K562 (cell line): ENCODE measurements around the gene CPNE8. TPM values are rescaled to one million over a fixed set of nuclear protein-coding genes. Genes with fewer than 3 reads are reported as not detected.

Experiments
- ATAC-seq: fragments of 200-7000 bp; cut with Tn5 transposase; 3 replicates; pipeline ENCODE4 v1.9.1; 2020; ENCODE audit warnings: moderate library complexity
- BruUV-seq: library from RNA; stranded (reverse); fragments of 400-500 nt; replicated peaks from 2 replicates; lab custom pipeline; 2021; lab: Mats Ljungman, UMichigan
- CTCF ChIA-PET: fragments of 300-600 bp; formaldehyde crosslinking; extraction: SDS; loops from one replicate; lab custom pipeline; 2021; ENCODE audit warnings: low intra/inter-chr PET ratio; lab: Yijun Ruan, JAX
- POLR2A ChIA-PET: fragments of 300-600, 350-650 bp; sonication (Branson Sonifier 250); formaldehyde crosslinking; extraction: SDS; loops from one replicate; lab custom pipeline; 2021; ENCODE audit warnings: antibody characterized with exemption, inconsistent platforms; lab: Yijun Ruan, JAX
- DNase-seq, 4 experiments: peaks; one replicate each; pipeline versions ENCODE4 v3.0.0 to v3.0.0-alpha.2; 2011 to 2018; ENCODE audit warnings: low spot score in 3 of 4, mixed read lengths in 3 of 4; ENCODE audit errors: extremely low read depth in 1 of 4
- FAIRE-seq: peaks from 2 replicates; lab custom pipeline; 2011; peaks lifted over from hg19 to GRCh38; lab: Jason Lieb, UNC
- H2AFZ ChIP-seq: 2 replicates; pipeline ENCODE4 v1.6.0; 2011; ENCODE audit warnings: low read depth, low read length, control low read depth, inconsistent platforms
- H3K27ac ChIP-seq: fragments of 200-600 bp; 3 replicates; pipeline ENCODE4 v1.8.0; 2011; ENCODE audit warnings: low read depth, mild to moderate bottlenecking, control low read depth, inconsistent platforms, low read length, moderate library complexity, mixed read lengths; ENCODE audit errors: extremely low read depth
- H3K27me3 ChIP-seq, 2 experiments: fragments of 300-600 bp in 1 of 2; 2 replicates in 1 of 2; 3 replicates in 1 of 2; pipeline versions ENCODE4 v1.6.0 to v1.8.0; 2011; ENCODE audit warnings: inconsistent platforms in 2 of 2, low read length in 2 of 2, mild to moderate bottlenecking in 1 of 2, mixed read lengths in 1 of 2, moderate library complexity in 1 of 2; ENCODE audit not compliant: control insufficient read depth in 2 of 2, insufficient read depth in 2 of 2
- H3K36me3 ChIP-seq: fragments of 300-600 bp; 3 replicates; pipeline ENCODE4 v1.8.0; 2011; ENCODE audit warnings: mild to moderate bottlenecking, low read length, inconsistent platforms; ENCODE audit not compliant: control insufficient read depth, insufficient read depth
- H3K4me1 ChIP-seq, 2 experiments: fragments of 200-600 bp in 1 of 2; replicated peaks in 1 of 2; 2 replicates in 1 of 2; 3 replicates in 1 of 2; pipeline versions ENCODE4 v1.5.1 to v1.8.0; 2011; ENCODE audit warnings: inconsistent platforms in 2 of 2, low read length in 2 of 2, mild to moderate bottlenecking in 1 of 2, mixed read lengths in 1 of 2, moderate library complexity in 1 of 2; ENCODE audit not compliant: control insufficient read depth in 2 of 2, insufficient read depth in 2 of 2
- H3K4me2 ChIP-seq: 2 replicates; pipeline ENCODE4 v1.6.1; 2011; ENCODE audit warnings: low read length, control low read depth, inconsistent platforms, mixed read lengths; ENCODE audit not compliant: insufficient read depth
- H3K4me3 ChIP-seq: fragments of 200-600 bp; sonication (generic), shearing (Covaris generic); 2 replicates; pipeline ENCODE4 v1.5.1; 2016; ENCODE audit warnings: control low read depth, inconsistent platforms
- H3K79me2 ChIP-seq: fragments of 200-600 bp; 3 replicates; pipeline ENCODE4 v1.8.0; 2011; ENCODE audit warnings: low read length, inconsistent platforms; ENCODE audit not compliant: control insufficient read depth, insufficient read depth
- H3K9ac ChIP-seq, 2 experiments: 2 replicates each; pipeline versions ENCODE4 v1.6.0 to v1.6.1; 2011; ENCODE audit warnings: low read depth in 2 of 2, low read length in 2 of 2, control low read depth in 1 of 2, inconsistent platforms in 1 of 2, mild to moderate bottlenecking in 1 of 2, mixed read lengths in 1 of 2; ENCODE audit not compliant: insufficient read depth in 1 of 2
- H3K9me1 ChIP-seq: one replicate; pipeline ENCODE4 v1.6.0; 2011; ENCODE audit warnings: inconsistent platforms, mild to moderate bottlenecking, low read length, moderate library complexity; ENCODE audit not compliant: control insufficient read depth, insufficient read depth
- H3K9me3 ChIP-seq: replicated peaks from 2 replicates; pipeline ENCODE4 v1.5.1; 2011; ENCODE audit warnings: low read depth, low read length, inconsistent platforms; ENCODE audit not compliant: control insufficient read depth, insufficient read depth
- H4K20me1 ChIP-seq: replicated peaks from 2 replicates; pipeline ENCODE4 v1.6.1; 2011; ENCODE audit warnings: low read length, inconsistent platforms, mixed read lengths; ENCODE audit not compliant: control insufficient read depth, insufficient read depth
- DEAF1 ChIP-seq: fragments of 450-650 bp; formaldehyde crosslinking; IDR thresholded peaks from 2 replicates; pipeline ENCODE4 v1.4.0; 2020; ENCODE audit warnings: mild to moderate bottlenecking, moderate library complexity
- GTF2A2 ChIP-seq: IDR thresholded peaks from 2 replicates; pipeline ENCODE4 v1.6.1; 2016; ENCODE audit warnings: mild to moderate bottlenecking, missing genetic modification characterization, missing compliant biosample characterization
- HES1 ChIP-seq: fragments of 450-650 bp; IDR thresholded peaks from 2 replicates; pipeline ENCODE4 v1.6.1; 2016; ENCODE audit warnings: low read depth, mild to moderate bottlenecking, moderate library complexity
- HOXB6 ChIP-seq: fragments of 250-450 bp; sonication (Bioruptor Pico); IDR thresholded peaks from 2 replicates; pipeline ENCODE4 v1.5.1; 2022; ENCODE audit warnings: mild to moderate bottlenecking, borderline replicate concordance
- NUFIP1 ChIP-seq: fragments of 450-650 bp; IDR thresholded peaks from 2 replicates; pipeline ENCODE4 v1.6.1; 2018; ENCODE audit not compliant: partially characterized antibody
- ZNF766 ChIP-seq: fragments of 200-800 bp; sonication (Bioruptor generic); conservative IDR thresholded peaks from 2 replicates; pipeline ENCODE4 v1.6.1; 2016; ENCODE audit warnings: missing genetic modification characterization, missing compliant biosample characterization
- WGBS: fragments of 100-300 bp; shearing (Covaris generic); methylation state at CpG from one replicate; pipeline ENCODE4 v1.1.6; 2016; ENCODE audit warnings: low coverage, mixed read lengths; ENCODE audit not compliant: insufficient coverage; ENCODE audit errors: missing lambda C conversion rate; 5-methylcytosine and 5-hydroxymethylcytosine counted together
- in situ Hi-C: fragments of 300-500 bp; cut with MboI; formaldehyde crosslinking; loops from 4 replicates; pipeline ENCODE4 v1.15.0; 2018; ENCODE audit warnings: inconsistent platforms, mixed read lengths
- intact Hi-C: fragments of 100-400 bp; cut with micrococcal nuclease; formaldehyde crosslinking; loops from 2 replicates; pipeline ENCODE4 v1.14.2; 2022
- polyA plus RNA-seq, 8 experiments: library from polyadenylated mRNA; depleted of rRNA in 4 of 8; stranded (reverse) in 5 of 8; unstranded in 3 of 8; fragments of >200 nt; fragmentation: Nextera tagmentation in 2 of 8; fragmentation: Illumina TruSeq in 1 of 8; extraction: Ambion mirVana in 2 of 8; extraction: Trizol in 1 of 8; gene quantifications; 2 replicates each; pipeline versions ENCODE4 v1.2.1 to v1.2.3, GENCODE V29; 2011 to 2014; ENCODE audit warnings: inconsistent platforms in 1 of 8, missing spikeins in 1 of 8
- total RNA-seq, 7 experiments: library from RNA; depleted of rRNA in 6 of 7; stranded (reverse); fragments of >200 nt in 6 of 7; fragmentation: Illumina TruSeq in 2 of 7; extraction: Trizol in 2 of 7; gene quantifications; 2 replicates each; pipeline versions ENCODE4 v1.2.1 to v1.2.3, GENCODE V29; 2011 to 2021; ENCODE audit warnings: low replicate concordance in 1 of 7
- TF ChIP-seq, protein P1 (sequence below): fragments of 200-600 bp; sonication (generic); IDR thresholded peaks from one replicate; pipeline ENCODE4 v1.6.1; 2012; ENCODE audit warnings: mild to moderate bottlenecking, low read depth, low read length, inconsistent platforms

CPNE8 gene
- total and polyA plus RNA-seq, 9 of the 15 experiments (the other 6 are each of a cell fraction or from before 2014, with no cell fraction given) = 2.4 to 7.0 (median 4.2) TPM

DNA sequence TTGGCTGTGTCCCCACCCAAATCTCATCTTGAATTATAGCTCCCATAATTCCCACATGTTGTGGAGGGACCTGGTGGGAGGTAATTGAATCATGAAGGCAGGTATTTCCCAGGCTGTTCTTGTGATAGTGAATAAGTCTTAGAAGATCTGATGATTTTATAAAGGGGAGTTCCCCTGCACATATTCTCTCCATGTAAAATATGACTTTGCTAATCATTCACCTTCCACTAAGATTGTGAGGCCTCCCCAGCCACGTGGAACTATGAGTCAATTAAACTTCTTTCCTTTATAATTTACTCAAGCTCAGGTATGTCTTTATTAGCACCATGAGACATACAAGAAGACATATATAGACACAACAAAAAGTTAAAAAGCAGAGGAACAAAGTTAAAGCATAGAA, 120.0 kb downstream of the CPNE8 start:
- Histone ChIP-seq H3K4me1 (no peaks in the 10 kb centered on the region), H2AFZ (no peak overlapping the region), H3K4me3 (no peak overlapping the region), H3K27me3 (no peaks in the 10 kb centered on the region), H3K9me3 (no peaks in the 10 kb centered on the region), H3K79me2 (no peaks in the 10 kb centered on the region), H3K36me3 (no peaks in the 10 kb centered on the region), H3K27ac (no peak overlapping the region), H4K20me1 (no peaks in the 10 kb centered on the region), H3K9ac (no peak overlapping the region), H3K4me2 (no peak overlapping the region), H3K9me1 (no peaks in the 10 kb centered on the region)
- no peak for TF ChIP-seq ZNF766 (CRISPR knock-in tag)
- TF ChIP-seq, protein P1, sequence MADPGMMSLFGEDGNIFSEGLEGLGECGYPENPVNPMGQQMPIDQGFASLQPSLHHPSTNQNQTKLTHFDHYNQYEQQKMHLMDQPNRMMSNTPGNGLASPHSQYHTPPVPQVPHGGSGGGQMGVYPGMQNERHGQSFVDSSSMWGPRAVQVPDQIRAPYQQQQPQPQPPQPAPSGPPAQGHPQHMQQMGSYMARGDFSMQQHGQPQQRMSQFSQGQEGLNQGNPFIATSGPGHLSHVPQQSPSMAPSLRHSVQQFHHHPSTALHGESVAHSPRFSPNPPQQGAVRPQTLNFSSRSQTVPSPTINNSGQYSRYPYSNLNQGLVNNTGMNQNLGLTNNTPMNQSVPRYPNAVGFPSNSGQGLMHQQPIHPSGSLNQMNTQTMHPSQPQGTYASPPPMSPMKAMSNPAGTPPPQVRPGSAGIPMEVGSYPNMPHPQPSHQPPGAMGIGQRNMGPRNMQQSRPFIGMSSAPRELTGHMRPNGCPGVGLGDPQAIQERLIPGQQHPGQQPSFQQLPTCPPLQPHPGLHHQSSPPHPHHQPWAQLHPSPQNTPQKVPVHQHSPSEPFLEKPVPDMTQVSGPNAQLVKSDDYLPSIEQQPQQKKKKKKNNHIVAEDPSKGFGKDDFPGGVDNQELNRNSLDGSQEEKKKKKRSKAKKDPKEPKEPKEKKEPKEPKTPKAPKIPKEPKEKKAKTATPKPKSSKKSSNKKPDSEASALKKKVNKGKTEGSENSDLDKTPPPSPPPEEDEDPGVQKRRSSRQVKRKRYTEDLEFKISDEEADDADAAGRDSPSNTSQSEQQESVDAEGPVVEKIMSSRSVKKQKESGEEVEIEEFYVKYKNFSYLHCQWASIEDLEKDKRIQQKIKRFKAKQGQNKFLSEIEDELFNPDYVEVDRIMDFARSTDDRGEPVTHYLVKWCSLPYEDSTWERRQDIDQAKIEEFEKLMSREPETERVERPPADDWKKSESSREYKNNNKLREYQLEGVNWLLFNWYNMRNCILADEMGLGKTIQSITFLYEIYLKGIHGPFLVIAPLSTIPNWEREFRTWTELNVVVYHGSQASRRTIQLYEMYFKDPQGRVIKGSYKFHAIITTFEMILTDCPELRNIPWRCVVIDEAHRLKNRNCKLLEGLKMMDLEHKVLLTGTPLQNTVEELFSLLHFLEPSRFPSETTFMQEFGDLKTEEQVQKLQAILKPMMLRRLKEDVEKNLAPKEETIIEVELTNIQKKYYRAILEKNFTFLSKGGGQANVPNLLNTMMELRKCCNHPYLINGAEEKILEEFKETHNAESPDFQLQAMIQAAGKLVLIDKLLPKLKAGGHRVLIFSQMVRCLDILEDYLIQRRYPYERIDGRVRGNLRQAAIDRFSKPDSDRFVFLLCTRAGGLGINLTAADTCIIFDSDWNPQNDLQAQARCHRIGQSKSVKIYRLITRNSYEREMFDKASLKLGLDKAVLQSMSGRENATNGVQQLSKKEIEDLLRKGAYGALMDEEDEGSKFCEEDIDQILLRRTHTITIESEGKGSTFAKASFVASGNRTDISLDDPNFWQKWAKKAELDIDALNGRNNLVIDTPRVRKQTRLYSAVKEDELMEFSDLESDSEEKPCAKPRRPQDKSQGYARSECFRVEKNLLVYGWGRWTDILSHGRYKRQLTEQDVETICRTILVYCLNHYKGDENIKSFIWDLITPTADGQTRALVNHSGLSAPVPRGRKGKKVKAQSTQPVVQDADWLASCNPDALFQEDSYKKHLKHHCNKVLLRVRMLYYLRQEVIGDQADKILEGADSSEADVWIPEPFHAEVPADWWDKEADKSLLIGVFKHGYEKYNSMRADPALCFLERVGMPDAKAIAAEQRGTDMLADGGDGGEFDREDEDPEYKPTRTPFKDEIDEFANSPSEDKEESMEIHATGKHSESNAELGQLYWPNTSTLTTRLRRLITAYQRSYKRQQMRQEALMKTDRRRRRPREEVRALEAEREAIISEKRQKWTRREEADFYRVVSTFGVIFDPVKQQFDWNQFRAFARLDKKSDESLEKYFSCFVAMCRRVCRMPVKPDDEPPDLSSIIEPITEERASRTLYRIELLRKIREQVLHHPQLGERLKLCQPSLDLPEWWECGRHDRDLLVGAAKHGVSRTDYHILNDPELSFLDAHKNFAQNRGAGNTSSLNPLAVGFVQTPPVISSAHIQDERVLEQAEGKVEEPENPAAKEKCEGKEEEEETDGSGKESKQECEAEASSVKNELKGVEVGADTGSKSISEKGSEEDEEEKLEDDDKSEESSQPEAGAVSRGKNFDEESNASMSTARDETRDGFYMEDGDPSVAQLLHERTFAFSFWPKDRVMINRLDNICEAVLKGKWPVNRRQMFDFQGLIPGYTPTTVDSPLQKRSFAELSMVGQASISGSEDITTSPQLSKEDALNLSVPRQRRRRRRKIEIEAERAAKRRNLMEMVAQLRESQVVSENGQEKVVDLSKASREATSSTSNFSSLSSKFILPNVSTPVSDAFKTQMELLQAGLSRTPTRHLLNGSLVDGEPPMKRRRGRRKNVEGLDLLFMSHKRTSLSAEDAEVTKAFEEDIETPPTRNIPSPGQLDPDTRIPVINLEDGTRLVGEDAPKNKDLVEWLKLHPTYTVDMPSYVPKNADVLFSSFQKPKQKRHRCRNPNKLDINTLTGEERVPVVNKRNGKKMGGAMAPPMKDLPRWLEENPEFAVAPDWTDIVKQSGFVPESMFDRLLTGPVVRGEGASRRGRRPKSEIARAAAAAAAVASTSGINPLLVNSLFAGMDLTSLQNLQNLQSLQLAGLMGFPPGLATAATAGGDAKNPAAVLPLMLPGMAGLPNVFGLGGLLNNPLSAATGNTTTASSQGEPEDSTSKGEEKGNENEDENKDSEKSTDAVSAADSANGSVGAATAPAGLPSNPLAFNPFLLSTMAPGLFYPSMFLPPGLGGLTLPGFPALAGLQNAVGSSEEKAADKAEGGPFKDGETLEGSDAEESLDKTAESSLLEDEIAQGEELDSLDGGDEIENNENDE = no peak
- no peak for TF ChIP-seq HES1
- no peak for TF ChIP-seq HOXB6
- no peak for TF ChIP-seq NUFIP1
- no peak for TF ChIP-seq DEAF1
- no peak for TF ChIP-seq GTF2A2 (tag)
- DNase-seq (no peak), ATAC-seq (no peak), FAIRE-seq (no peak)
- in situ Hi-C loops (no loop called here), intact Hi-C loops (no loop called here)
- CTCF ChIA-PET = no interaction called here
- POLR2A ChIA-PET = no interaction called here
- no TSS peak for BruUV-seq
- 0% methylated on average over 1 of the region's 1 CpG for WGBS
